GM12873 (cell line): ENCODE results near the gene PPP6R2.

Experiments used
- CTCF ChIP-seq: IDR thresholded peaks from 2 replicates; pipeline ENCODE4 v1.5.1; 2012; ENCODE audit warnings: low read depth, mild to moderate bottlenecking, moderate library complexity, low read length, control low read depth; ENCODE audit not compliant: insufficient read depth; ENCODE audit errors: missing control alignments

The PPP6R2 gene

GRCh38 chr22:50342651-50343540 lies at the start of gene PPP6R2:
Gene PPP6R2 (plus strand): TSS chr22:50343327. CDS start chr22:50393909, 50,582 bp downstream.
- no peak for TF ChIP-seq CTCF

- no peak for TF ChIP-seq CTCF
Observed at GRCh38 chr22:50293441-50294318, 49.4 kb upstream of the PPP6R2 start.

GRCh38 chr22:50294319-50294656 lies 48.8 kb upstream of the PPP6R2 start:
- TF ChIP-seq CTCF, result no peak

GRCh38 chr22:50296658-50297490 lies 46.3 kb upstream of the PPP6R2 start:
- TF ChIP-seq CTCF, result no peak

- TF ChIP-seq CTCF, result no peak
Observed at GRCh38 chr22:50297510-50298265, 45.4 kb upstream of the PPP6R2 start.

- no peak for TF ChIP-seq CTCF
Observed at GRCh38 chr22:50298266-50298637, 44.9 kb upstream of the PPP6R2 start.
